TTC549 (cell line): ENCODE data around the gene TPBGL.

Experiments
- FAIRE-seq: peaks from 2 replicates; lab custom pipeline; 2012; peaks lifted over from hg19 to GRCh38; lab: Jason Lieb, UNC

Gene TPBGL, protein sequence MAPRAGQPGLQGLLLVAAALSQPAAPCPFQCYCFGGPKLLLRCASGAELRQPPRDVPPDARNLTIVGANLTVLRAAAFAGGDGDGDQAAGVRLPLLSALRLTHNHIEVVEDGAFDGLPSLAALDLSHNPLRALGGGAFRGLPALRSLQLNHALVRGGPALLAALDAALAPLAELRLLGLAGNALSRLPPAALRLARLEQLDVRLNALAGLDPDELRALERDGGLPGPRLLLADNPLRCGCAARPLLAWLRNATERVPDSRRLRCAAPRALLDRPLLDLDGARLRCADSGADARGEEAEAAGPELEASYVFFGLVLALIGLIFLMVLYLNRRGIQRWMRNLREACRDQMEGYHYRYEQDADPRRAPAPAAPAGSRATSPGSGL

GRCh38 chr11:75240311-75241035 lies at the start of gene TPBGL:
Gene TPBGL (plus strand): TSS chr11:75240774. CDS start chr11:75241050, 276 bp downstream.
- FAIRE-seq: no peak

DNA sequence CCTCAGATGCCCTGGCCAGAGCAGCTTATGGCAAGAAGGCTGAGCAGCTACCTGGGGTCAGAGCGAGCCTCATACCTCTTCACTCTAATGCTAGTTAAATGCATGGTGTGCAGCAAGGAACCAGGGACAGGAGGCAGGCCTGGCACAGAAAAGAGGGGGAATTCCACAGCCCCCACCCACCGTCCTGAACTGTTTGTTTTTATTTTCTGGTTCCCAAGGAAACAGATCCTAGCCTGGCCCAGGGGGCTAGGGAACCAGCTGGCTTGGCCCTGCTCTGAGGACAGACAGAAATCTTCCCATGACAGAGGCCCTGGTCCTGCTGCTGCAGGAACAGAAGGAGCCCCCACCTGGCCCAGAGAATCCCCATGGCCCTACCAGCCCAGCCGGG lies 49.2 kb upstream of the TPBGL start:
- FAIRE-seq: no peak

GRCh38 chr11:75193271-75193670 lies 47.3 kb upstream of the TPBGL start:
- no peak for FAIRE-seq

DNA sequence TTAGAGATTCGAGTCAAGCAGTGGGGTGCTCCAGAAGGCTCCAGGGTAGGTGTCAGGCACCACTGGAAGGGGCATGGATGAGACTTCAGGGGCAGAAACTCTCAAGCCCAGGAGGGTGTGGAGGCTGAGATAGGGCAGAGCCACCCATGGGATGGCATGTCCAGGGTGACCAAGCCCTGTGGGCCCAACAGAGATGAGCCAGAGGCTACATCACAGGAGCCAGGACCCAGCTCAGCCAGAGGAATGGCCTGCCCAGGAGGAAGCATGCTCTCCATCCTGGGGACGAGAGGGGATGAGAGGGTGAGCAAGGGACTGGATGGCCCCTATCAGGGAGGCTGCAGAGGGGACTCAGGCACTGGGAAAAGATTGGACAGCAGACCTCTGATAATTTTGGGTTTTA lies 46.9 kb upstream of the TPBGL start:
- no peak for FAIRE-seq

- FAIRE-seq: no peak
Measured at GRCh38 chr11:75194147-75194546, 46.4 kb upstream of the TPBGL start.

DNA sequence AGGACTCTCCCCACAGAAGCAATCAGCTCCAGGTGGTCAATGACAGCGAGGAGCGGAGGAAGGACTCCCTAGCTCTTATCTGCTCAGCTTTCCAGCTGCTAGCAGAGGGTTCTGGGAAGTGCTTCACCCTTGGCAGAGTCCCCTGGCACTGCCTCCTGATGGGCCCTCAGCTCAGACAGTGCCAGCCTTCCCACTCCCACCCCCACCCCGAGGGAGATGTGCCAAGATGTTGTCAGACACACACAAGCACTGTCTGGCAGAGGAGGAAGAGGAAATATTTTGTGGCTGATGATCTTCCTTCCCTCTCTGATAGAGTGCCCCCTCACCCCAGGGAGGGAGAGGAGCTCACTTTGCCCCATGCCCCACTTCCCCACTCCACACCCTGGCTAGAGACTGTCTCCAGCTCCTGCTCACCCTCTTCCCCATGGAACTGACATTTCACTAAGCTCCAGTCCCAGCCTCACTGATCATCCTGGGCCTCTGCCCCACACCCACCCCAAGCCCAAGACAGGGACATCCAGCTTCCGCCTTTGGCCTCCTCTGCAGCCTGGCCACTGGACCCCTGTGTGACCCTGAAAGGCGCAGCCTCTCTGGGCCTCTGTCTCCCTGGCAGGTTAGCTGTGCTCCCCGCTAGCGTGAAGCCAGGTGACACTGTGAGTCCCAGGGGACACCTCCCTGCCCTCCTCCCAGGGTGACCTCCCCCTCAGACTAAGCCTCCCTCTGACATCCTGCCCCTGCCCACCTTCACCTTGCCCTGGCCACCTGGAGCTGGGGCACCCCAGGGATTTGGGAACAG lies 45.2 kb upstream of the TPBGL start:
- no peak for FAIRE-seq

GRCh38 chr11:75196426-75196825 lies 44.1 kb upstream of the TPBGL start:
- FAIRE-seq: no peak

DNA sequence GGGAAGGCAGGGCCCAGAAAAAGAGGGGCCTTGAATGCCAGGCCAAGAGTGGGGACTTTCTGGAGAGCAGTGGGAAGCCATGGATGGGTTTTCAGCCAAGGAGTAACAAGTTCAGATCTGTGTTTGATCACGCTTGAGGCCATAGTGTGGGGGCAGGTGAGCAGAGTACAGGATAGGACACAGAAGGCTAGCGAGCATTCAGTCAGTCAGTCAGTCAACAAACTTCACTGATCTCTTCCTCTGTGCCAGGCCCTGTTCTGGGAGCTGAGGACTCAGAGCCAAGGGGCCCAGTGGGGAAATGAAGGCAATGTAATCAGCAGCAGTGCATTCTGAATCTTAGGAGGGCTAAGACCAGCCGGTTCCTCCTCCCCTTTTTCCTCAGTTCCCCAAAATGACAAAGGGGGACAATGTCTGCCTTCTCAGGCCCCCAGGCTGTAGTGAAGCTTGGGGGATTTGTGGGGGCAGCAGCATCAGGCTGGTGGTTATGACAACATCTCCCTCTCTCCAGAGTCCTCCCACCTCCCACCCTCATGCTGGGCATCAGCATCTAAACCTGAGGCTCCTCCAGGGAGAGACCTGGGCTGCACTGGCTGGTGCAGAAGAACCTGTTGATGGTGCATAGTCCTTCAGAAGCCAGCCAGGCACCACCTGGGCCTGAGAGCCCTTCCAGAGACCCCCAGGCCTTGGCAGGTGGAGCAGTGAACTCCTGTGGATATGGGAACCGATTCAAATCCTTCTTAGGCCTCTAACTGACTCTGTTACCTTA lies 42.9 kb upstream of the TPBGL start:
- no peak for FAIRE-seq

- FAIRE-seq: no peak
Measured at GRCh38 chr11:75198278-75198973, 42.1 kb upstream of the TPBGL start.

DNA sequence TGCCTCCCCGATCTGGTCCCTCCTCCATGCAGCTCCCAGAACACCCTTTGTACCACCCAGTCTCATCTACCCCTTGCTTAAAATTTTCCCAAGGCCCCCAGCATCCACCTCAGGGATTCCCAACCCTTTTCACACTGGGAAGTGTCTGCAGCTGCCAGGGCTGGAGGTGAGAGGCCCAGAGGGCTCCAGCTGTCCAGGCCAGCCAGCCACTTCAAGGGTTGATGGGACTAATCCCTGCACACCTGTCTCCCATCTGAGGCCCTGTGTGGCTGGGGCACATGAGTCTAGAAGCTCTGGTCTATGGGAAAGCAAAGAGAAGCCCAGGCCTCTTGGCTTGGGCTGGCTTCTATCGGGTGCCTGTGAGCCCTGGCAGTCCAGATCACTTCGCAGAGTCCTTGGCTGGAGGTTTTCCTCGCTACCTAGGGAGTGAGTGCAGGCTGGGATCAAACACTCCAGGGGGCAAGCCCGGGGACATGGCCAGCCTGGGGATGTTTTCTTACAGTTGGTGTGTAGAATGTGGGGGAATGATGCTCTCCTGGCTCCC lies 41.1 kb upstream of the TPBGL start:
- FAIRE-seq: no peak

DNA sequence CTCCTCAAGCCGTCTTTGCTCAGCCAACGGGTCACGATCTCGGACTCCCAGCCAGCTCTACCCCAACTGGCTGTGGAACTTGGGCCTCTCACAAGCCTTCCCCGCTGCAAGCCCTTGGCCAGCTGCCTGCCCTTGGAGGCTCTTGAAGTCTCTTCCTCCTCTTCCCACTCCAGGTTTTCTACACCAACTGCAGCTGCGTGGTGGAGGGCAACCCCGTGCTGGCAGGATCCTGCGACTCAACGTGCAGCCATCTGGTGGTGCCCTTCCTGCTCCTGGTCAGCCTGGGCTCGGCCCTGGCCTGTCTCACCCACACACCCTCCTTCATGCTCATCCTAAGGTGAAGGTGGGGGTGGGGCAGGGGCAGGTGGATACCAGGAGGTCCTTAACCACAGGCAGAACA lies 40.5 kb upstream of the TPBGL start:
- no peak for FAIRE-seq

DNA sequence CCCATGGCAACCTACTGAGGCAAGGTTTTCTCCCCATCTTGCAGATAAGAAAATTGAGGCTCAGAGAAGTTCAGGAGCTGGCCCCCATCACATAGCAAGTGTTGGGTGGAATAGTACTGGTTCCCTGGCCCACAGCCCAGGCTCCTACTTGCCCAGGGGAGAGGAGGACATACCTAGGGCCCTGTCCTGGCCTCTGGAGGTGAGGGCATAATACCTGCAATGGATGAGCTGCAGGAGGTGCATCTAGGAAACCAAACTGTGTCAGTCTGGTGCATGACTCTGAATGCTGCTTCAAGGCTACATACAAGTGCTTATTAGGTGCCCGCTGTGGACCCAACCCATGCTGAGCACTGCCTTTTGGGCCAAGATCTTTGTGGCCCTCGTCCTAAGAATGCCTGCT lies 40.0 kb upstream of the TPBGL start:
- FAIRE-seq: no peak

DNA sequence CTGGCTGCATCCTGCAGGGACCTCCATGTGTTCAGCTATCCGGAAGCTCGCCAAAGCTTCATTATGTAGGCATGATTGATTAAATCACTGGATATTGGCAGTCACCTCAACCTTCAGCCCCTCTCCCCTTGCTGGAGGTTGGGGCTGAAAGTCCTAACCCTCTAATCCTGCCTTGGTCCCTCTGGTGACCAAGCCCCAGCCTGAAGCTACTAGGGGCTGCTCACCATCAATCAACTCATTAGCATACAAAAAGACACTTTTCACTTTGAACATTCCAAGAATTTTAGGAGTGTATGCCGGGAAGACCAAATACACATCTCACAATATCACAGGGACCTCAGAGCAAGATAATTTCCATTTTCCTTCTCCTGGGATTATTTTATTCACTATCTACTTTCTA lies 38.8 kb upstream of the TPBGL start:
- FAIRE-seq: no peak

GRCh38 chr11:75202195-75202594 lies 38.4 kb upstream of the TPBGL start:
- no peak for FAIRE-seq

DNA sequence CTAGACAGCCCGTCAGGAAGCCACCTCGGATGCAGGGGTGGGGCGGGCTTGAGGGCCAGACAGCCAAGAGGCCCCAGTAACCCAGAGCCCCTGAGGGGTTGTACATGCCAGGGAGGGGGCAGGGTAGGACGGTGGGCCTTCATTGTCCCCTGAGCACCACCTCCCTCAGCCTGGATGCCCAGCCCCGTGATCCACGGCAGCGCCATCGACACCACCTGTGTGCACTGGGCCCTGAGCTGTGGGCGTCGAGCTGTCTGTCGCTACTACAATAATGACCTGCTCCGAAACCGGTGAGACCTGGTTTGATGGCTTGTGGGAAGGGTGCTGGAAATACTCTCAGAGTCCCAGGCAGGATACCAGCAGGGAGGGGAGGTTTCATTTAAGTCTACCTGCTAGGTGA lies 37.4 kb upstream of the TPBGL start:
- FAIRE-seq: no peak

GRCh38 chr11:75203641-75204011 lies 36.9 kb upstream of the TPBGL start:
- FAIRE-seq: no peak

- no peak for FAIRE-seq
Measured at GRCh38 chr11:75204012-75204674, 36.4 kb upstream of the TPBGL start.

DNA sequence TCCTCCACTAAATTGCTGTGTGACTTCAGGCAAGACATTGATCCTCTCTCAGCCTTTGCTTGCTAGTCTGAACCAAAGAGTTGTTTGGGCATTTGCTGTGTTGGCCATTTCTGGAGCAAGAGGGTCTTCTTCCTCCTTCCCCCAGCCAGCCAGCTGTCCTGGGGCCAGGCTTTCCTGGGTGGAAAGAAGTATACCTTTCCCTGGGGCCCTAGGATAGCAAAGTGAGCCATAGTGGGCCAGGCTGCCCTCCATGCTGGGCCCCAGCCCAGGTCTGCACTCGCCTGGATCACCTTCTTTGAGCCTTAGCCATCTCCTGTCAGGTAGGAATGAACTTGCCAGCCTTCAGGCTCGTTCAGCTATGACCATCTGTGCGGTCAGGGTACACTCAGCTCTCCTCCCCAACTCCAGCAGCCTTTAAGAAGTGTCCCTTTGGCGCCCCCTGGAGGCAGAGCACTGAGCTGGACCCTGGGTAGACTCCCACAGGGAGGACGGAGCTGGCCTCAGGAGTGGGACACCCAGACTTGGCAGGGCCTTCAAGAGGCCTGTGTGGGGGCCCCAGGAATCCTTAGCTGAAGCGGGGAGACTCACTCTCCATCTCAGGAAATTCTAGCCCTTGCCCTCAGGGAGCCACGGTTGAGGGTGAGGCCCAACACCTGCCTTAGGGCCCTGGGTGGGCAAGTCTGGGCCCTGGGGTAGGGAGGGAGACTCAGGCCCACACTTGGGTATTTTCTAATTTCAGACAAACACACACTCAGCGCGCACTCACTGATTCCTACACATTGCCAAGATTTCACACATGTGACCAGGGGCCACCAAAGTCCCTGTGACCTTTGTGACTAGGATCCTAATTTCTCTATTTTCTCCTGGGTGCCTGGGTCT lies 35.6 kb upstream of the TPBGL start:
- FAIRE-seq: no peak

GRCh38 chr11:75205564-75206020 lies 35.0 kb upstream of the TPBGL start:
- FAIRE-seq: no peak

DNA sequence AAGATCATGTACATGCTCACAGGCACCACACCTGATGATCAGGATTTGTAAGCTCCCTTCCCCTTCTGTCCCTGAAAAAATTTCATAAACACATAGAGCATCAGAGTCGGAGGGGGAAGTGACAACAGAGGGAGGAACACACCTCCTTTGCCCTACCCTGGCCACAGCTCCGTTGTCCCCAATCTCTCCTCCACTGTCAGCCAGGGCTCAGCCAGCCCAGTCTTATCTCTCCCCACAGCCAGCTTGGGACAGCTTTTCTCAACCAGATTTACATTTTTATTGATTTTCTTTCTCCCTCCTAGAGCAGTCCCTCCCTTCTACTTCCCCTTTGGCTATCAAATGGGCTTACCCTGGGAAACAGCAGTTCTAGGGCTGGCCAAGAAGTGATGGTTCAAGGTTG lies 32.1 kb upstream of the TPBGL start:
- no peak for FAIRE-seq
